Keratinocyte (primary cell): Measurements from ENCODE around the gene PIGQ.

Source experiments
- CTCF ChIP-seq, 3 experiments: IDR thresholded peaks in 1 of 3; conservative IDR thresholded peaks in 1 of 3; optimal IDR thresholded peaks in 1 of 3; 2 replicates in 2 of 3; 3 replicates in 1 of 3; pipeline versions ENCODE3 to v1.5.1; 2011; ENCODE audit warnings: low read length in 3 of 3, mild to moderate bottlenecking in 3 of 3, moderate library complexity in 2 of 3, control low read depth in 1 of 3, inconsistent platforms in 1 of 3; ENCODE audit not compliant: insufficient read depth in 2 of 3; ENCODE audit errors: extremely low read depth in 1 of 3
- EZH2 ChIP-seq: IDR thresholded peaks from one replicate; pipeline ENCODE4 v1.6.1; 2012; ENCODE audit warnings: inconsistent platforms, mild to moderate bottlenecking, low read length, moderate library complexity

DNA sequence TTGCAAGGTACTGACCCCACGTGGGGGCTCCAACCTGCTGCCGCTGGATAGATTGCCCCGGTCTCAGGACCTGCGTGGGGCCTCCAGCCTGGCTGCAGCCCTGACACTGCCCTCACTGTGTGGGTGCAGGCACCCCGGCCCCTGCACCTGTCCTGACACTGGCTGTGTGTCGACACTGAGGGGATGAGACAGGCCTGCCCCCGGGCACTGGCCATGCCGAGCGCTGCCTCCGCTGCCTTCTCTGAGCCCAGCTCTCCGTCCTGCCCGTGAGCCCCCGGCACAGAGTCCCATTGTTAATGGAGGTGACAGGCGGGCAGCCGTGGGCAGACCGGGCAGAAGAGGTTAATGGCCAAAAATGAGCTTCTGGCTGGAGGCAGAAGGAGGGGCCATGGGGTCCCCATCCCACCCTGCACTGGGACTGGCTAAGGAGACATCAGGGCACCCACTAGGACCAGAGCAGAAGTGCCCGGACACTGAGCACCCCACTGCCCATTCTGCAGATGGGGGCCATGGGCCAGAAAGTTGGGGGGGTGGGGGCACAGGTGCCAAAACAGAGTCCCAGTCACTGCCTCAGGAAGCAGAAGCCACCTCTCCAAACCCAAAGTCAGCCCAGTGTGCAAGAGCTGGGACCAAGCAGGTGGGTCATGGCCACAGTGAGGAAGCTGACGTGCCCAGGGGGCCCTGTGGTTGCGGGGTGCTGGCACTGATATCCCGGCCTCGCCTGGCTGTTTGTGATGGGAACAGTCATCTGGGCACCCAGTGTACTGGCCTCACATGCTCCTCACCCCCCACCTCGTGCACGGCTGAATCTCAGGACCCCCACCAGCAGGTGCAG, 12.1 kb upstream of the PIGQ start:
- TF ChIP-seq CTCF (optimal IDR thresholded peaks at IDR 0.05 in 1 of 3, IDR thresholded peaks at IDR 0.05 in 1 of 3, conservative IDR thresholded peaks at IDR 0.05 in 1 of 3; ENCODE audit: extremely low read depth in 1 of 3, insufficient read depth in 2 of 3, low read length in 3 of 3), result no peak
- no peak for TF ChIP-seq EZH2
